BJ (cell line): ENCODE measurements around the gene CENPF. TPM values are rescaled to one million over a fixed set of nuclear protein-coding genes. Genes with fewer than 3 reads are reported as not detected.
"Not testable (repeated sequence)": the region's sequence is repeated elsewhere in the genome, so short reads cannot be mapped to it uniquely, and the experiment has no call there.

Experiments used
- CTCF ChIA-PET: fragments of 350-600 bp; formaldehyde crosslinking; extraction: SDS; loops from one replicate; lab custom pipeline; 2021; ENCODE audit warnings: antibody characterized with exemption, inconsistent platforms; lab: Yijun Ruan, JAX
- POLR2A ChIA-PET: fragments of 300-600 bp; sonication (Branson Sonifier 250); formaldehyde crosslinking; extraction: SDS; loops from one replicate; lab custom pipeline; 2021; ENCODE audit warnings: antibody characterized with exemption; lab: Charles Lee
- DNase-seq: peaks from one replicate; pipeline ENCODE4 v3.0.0-alpha.2; 2011; ENCODE audit warnings: low read depth
- H3K27me3 ChIP-seq: 2 replicates; pipeline ENCODE4 v1.6.0; 2011; ENCODE audit warnings: low read length; ENCODE audit not compliant: control insufficient read depth, insufficient read depth
- H3K36me3 ChIP-seq: 2 replicates; pipeline ENCODE4 v1.5.1; 2011; ENCODE audit warnings: low read length; ENCODE audit not compliant: control insufficient read depth, insufficient read depth
- H3K4me3 ChIP-seq: 2 replicates; pipeline ENCODE4 v1.5.1; 2011; ENCODE audit warnings: low read depth, mild to moderate bottlenecking, control low read depth, low read length
- polyA plus RNA-seq: library from polyadenylated mRNA; depleted of rRNA; stranded (reverse); fragments of >200 nt; gene quantifications from 2 replicates; pipeline ENCODE4 v1.2.3, GENCODE V29; 2011
- TF ChIP-seq, protein P1 (sequence below): IDR thresholded peaks from 2 replicates; pipeline ENCODE4 v1.5.1; 2011; ENCODE audit warnings: low read depth, mild to moderate bottlenecking, control low read depth, inconsistent platforms, low read length, moderate library complexity; ENCODE audit not compliant: insufficient read depth

The CENPF gene
- polyA plus RNA-seq, 1 experiment, result 10.9 TPM

DNA sequence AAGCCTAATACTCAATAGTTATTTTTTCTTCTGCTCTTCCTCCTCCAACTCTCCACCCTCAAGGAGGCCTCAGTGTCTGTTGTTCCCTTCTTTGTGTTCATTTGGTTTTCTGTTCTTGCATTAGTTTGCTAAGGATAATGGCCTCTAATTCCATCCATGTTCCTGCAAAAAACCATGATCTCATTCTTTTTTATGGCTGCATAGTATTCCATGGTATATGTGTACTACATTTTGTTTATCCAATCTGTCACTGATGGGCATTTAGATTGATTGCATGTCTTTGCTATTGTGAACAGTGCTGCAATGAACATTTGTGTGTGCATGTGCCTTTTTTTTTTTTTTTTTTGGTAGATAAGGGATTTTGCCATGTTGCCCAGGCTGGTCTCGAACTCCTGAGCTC, 6.7 kb downstream of the CENPF start:
- Histone ChIP-seq H3K27me3 (no peaks in the 10 kb centered on the region), H3K36me3 (no peaks in the 10 kb centered on the region), H3K4me3 (no peak overlapping the region)
- POLR2A ChIA-PET, result no interaction called here
- TF ChIP-seq, protein P1, sequence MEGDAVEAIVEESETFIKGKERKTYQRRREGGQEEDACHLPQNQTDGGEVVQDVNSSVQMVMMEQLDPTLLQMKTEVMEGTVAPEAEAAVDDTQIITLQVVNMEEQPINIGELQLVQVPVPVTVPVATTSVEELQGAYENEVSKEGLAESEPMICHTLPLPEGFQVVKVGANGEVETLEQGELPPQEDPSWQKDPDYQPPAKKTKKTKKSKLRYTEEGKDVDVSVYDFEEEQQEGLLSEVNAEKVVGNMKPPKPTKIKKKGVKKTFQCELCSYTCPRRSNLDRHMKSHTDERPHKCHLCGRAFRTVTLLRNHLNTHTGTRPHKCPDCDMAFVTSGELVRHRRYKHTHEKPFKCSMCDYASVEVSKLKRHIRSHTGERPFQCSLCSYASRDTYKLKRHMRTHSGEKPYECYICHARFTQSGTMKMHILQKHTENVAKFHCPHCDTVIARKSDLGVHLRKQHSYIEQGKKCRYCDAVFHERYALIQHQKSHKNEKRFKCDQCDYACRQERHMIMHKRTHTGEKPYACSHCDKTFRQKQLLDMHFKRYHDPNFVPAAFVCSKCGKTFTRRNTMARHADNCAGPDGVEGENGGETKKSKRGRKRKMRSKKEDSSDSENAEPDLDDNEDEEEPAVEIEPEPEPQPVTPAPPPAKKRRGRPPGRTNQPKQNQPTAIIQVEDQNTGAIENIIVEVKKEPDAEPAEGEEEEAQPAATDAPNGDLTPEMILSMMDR, result no peak
- CTCF ChIA-PET, result interaction anchor here (1.7 kb wide), 1 partner anchor 277 kb away, joined by 3 read pairs; no protein-coding TSS in a partner anchor
- DNase-seq, result no peak

DNA sequence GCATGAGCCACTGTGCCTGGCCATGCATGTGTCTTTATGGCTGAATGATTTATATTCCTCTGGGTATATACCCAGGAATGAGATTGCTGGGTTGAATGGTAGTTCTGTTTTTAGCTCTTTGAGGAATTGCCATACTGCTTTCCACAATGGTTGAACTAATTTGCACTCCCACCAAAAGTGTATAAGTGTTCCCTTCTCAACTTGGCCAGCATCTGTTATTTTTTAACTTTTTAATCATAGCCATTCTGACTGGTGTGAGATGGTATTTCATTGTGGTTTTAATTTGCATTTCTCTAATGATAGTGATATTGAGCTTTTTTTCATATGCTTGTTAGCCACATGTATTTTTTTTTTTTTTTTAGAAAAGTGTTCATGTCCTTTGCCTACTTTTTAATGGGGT, 7.1 kb downstream of the CENPF start:
- H3K36me3 ChIP-seq, POLR2A ChIA-PET, DNase-seq, H3K4me3 ChIP-seq, H3K27me3 ChIP-seq: not testable (repeated sequence)
- CTCF ChIA-PET, result interaction anchor here (1.7 kb wide), 1 partner anchor 277 kb away, joined by 3 read pairs; no protein-coding TSS in a partner anchor

DNA sequence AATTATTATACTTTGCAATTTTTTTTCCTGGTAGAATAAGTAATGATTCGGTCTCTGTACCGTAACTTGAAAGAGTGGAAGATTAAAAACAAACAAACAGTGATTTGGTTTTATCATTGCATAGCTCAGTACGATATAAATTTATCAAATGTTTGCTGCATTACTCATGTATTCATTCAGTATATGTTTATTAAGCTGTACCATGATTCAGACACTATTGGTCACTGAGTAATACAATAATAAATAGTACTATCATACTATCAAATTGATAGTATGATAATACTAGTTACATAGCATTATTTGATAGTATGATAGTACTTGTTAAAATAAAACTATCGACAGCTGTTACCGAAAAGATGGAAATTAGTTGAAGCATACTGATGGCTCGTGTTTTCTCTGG, 12.1 kb downstream of the CENPF start:
- CTCF ChIA-PET, result interaction anchor here (0.7 to 1.4 kb wide), 6 partner anchors 13 to 330 kb away, joined by 3 to 8 read pairs (median 4); no protein-coding TSS in a partner anchor
- no peaks in the 10 kb centered on the region for H3K36me3 ChIP-seq

DNA sequence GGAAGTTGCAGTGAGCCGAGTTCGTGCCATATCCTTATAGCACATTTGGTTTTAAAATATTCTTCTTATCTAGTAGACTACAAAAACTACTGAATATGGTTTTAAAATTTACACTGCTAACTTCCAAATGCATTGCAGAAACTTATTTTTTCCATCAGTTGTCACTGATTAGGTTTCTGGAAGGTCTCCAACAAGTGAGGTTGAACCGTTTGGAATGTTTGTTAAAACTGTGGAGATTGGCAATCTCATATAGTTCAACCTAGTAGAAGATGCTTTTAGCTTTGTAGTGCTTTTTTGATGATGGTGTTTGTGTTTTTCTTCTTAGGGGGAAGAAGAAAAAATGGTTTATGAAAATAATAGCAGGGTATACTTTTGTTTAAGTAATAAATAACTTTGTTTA, 12.9 kb downstream of the CENPF start:
- H3K36me3 ChIP-seq, result no peaks in the 10 kb centered on the region
- TF ChIP-seq, protein P1, result no peak
- H3K27me3 ChIP-seq, result no peaks in the 10 kb centered on the region
- H3K4me3 ChIP-seq, result no peak overlapping the region
- POLR2A ChIA-PET, result no interaction called here
- CTCF ChIA-PET, result interaction anchor here (0.8 to 1.4 kb wide), 4 partner anchors 12 to 331 kb away, joined by 3 to 8 read pairs (median 4); no protein-coding TSS in a partner anchor
- no peak for DNase-seq

More for the DNA sequence above, 12.1 kb downstream of the CENPF start:
- TF ChIP-seq, protein P1, result no peak
- POLR2A ChIA-PET, result no interaction called here
- Histone ChIP-seq H3K27me3 (no peaks in the 10 kb centered on the region), H3K4me3 (no peak overlapping the region)
- no peak for DNase-seq

DNA sequence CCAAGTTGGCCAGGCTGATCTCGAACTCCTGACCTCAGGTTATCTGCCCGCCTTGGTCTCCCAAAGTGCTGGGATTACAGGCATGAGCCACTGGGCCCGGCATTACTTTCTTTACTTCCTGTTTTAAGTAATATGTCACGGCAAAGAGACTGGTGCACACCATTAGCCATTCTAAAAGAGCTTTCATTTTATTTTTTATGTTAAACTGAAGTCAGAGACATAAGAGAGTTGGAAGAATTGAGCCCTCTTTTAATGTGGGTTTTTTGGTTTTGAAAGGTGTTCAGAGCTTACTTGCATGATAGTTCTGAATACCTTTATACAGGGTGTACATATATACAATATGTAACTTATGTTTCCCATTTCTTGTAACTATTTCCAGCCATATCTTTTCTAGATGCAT, 14.3 kb downstream of the CENPF start:
- POLR2A ChIA-PET, result no interaction called here
- no peak for DNase-seq
- TF ChIP-seq, protein P1, result no peak
- H3K27me3 ChIP-seq, result no peaks in the 10 kb centered on the region
- CTCF ChIA-PET, result interaction anchor here (0.6 to 1.4 kb wide), 3 partner anchors 10 to 285 kb away, joined by 3 to 6 read pairs (median 4); no protein-coding TSS in a partner anchor
- H3K36me3 ChIP-seq, result no peaks in the 10 kb centered on the region
- H3K4me3 ChIP-seq, result no peak overlapping the region

DNA sequence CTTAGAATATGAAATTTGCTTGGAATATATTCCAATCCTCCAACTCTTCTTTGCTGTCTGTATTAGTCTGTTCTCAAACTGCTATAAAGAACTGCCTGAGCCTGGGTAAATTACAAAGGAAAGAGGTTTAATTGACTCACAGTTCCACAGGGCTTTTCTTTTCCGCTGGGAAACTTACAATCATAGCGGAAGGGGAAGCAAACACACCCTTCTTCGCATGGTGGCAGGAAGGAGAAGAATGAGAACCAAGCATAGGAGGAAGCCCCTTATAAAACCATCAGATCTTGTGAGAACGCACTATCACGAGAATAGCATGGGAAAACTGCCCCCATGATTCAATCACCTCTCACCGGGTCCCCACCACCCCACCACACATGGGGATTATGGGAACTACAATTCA, 14.8 kb downstream of the CENPF start:
- no peaks in the 10 kb centered on the region for H3K36me3 ChIP-seq
- ChIA-PET CTCF (interaction anchor here (0.6 to 1.4 kb wide), 2 partner anchors 10 to 285 kb away, joined by 3 to 6 read pairs; no protein-coding TSS in a partner anchor), POLR2A (no interaction called here)
- no peaks in the 10 kb centered on the region for H3K27me3 ChIP-seq
- TF ChIP-seq, protein P1, result no peak
- DNase-seq, result no peak
- no peak overlapping the region for H3K4me3 ChIP-seq
